MG63 (cell line): ENCODE data around the gene ASPHD1. TPM values are rescaled to one million over a fixed set of nuclear protein-coding genes. Genes with fewer than 3 reads are reported as not detected.
"Not testable (repeated sequence)": the region's sequence is repeated elsewhere in the genome, so short reads cannot be mapped to it uniquely, and the experiment has no call there.

ENCODE experiments used
- DNase-seq: peaks from one replicate; pipeline ENCODE4 v3.0.0-alpha.2; 2020
- H3K27me3 ChIP-seq: fragments of 250-450 bp; sonication (Bioruptor Pico); 2 replicates; pipeline ENCODE4 v1.5.1; 2020; ENCODE audit warnings: mild to moderate bottlenecking, moderate library complexity
- H3K36me3 ChIP-seq: fragments of 250-450 bp; sonication (Bioruptor Pico); 2 replicates; pipeline ENCODE4 v1.5.1; 2020; ENCODE audit warnings: mild to moderate bottlenecking, moderate library complexity
- H3K4me3 ChIP-seq: fragments of 250-450 bp; sonication (Bioruptor Pico); 2 replicates; pipeline ENCODE4 v1.5.1; 2020; ENCODE audit warnings: mild to moderate bottlenecking, moderate library complexity
- H3K9me3 ChIP-seq: fragments of 250-450 bp; sonication (Bioruptor Pico); 2 replicates; pipeline ENCODE4 v1.5.1; 2020; ENCODE audit warnings: mild to moderate bottlenecking, moderate library complexity
- total RNA-seq: library from RNA; depleted of rRNA; stranded (reverse); fragments of >200 nt; shearing (Covaris generic); gene quantifications from 2 replicates; pipeline ENCODE4 v1.2.3, GENCODE V29; 2014; ENCODE audit warnings: low replicate concordance

ASPHD1 gene
- total RNA-seq, 1 experiment from 2014 or later = 73.0 TPM

GRCh38 chr16:29873319-29873718 lies 27.0 kb upstream of the ASPHD1 start:
- Histone ChIP-seq H3K9me3 (no peaks in the 10 kb centered on the region), H3K36me3 (no peaks in the 10 kb centered on the region; the same call in 1 of the 2 replicates), H3K4me3 (no peak overlapping the region), H3K27me3 (no peaks in the 10 kb centered on the region)
- DNase-seq = no peak

- H3K9me3 ChIP-seq = no peaks in the 10 kb centered on the region
- no peaks in the 10 kb centered on the region for H3K27me3 ChIP-seq
- DNase-seq = no peak
- no peak overlapping the region for H3K4me3 ChIP-seq
- no peaks in the 10 kb centered on the region; the same call in none of the 2 replicates for H3K36me3 ChIP-seq
Observed at GRCh38 chr16:29875206-29875605, 25.1 kb upstream of the ASPHD1 start.

GRCh38 chr16:29876217-29876593 lies 24.1 kb upstream of the ASPHD1 start:
- no peaks in the 10 kb centered on the region; the same call in none of the 2 replicates for H3K36me3 ChIP-seq
- no peak overlapping the region for H3K4me3 ChIP-seq
- H3K27me3 ChIP-seq = no peaks in the 10 kb centered on the region
- no peak for DNase-seq
- H3K9me3 ChIP-seq = no peaks in the 10 kb centered on the region

GRCh38 chr16:29876594-29877249 lies 23.6 kb upstream of the ASPHD1 start:
- no peak for DNase-seq
- Histone ChIP-seq H3K4me3 (no peak overlapping the region), H3K9me3 (no peaks in the 10 kb centered on the region), H3K27me3 (no peaks in the 10 kb centered on the region), H3K36me3 (no peaks in the 10 kb centered on the region; the same call in none of the 2 replicates)

DNA sequence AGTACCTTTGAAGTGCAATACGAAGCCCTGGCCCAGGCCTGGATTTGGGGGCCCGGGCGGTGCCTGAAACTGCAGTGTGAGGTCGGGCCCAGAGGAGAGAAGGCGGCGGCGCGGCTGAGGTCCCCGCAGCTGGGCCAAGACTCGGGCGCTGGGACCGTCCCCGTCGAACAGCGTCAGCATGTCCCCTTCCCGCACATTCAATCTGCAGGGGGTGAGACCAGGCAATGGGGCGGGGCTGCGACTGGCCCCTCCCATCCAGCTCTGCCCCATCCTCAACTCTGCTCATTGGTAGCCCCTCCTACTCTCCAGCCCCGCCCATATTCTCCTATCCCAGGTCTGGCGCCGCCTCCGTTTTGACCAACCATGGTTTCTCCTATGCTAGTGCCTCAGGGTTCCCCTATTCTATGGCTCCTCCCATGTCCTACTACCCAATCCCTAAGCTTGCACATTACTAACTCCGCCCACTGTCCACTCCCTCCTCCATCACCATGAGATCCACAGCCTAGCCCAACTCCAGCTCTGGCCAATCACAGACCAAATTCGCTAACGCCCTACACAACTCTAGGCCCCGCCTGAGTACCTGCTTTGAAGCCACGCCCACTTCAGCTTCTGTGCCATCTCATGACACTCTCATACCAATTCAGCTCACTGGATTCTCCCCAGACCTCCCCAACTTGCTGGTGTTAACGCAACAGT lies 22.9 kb upstream of the ASPHD1 start:
- Histone ChIP-seq H3K4me3 (no peak overlapping the region), H3K36me3 (no peaks in the 10 kb centered on the region; the same call in 1 of the 2 replicates), H3K9me3 (no peaks in the 10 kb centered on the region), H3K27me3 (no peaks in the 10 kb centered on the region)
- DNase-seq = peak; percentile 32

- no peaks in the 10 kb centered on the region for H3K27me3 ChIP-seq
- H3K9me3 ChIP-seq = no peaks in the 10 kb centered on the region
- no peak for DNase-seq
- no peaks in the 10 kb centered on the region; the same call in 1 of the 2 replicates for H3K36me3 ChIP-seq
- no peak overlapping the region for H3K4me3 ChIP-seq
Observed at GRCh38 chr16:29878172-29878571, 22.1 kb upstream of the ASPHD1 start.

- Histone ChIP-seq H3K27me3 (no peaks in the 10 kb centered on the region), H3K4me3 (no peak overlapping the region), H3K9me3 (no peaks in the 10 kb centered on the region), H3K36me3 (no peaks in the 10 kb centered on the region; the same call in 1 of the 2 replicates)
- DNase-seq = no peak
Observed at GRCh38 chr16:29881050-29881449, 19.2 kb upstream of the ASPHD1 start.

DNA sequence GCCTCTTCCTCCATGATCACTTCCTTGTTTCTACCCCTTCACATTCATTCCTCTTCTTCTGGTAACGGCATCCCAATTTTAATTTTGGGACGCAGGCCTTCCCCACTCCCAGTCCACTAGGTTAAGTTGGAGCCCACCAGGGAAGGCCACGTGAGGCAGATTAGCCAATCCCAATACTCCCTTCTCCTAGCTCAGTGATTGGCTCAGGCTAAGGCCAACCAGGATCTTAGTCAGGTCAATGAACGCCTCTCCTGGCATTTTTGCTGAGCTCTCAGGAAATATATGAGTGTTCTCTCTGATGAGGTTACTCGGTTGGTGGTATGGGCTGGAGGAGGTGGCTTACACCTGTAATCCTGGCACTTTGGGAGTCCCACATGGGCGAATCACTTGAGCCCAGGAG lies 16.3 kb upstream of the ASPHD1 start:
- no peak for DNase-seq
- no peaks in the 10 kb centered on the region for H3K27me3 ChIP-seq
- H3K36me3 ChIP-seq = no peaks in the 10 kb centered on the region; the same call in 1 of the 2 replicates
- H3K4me3 ChIP-seq = no peak overlapping the region
- H3K9me3 ChIP-seq = no peaks in the 10 kb centered on the region

- not testable (repeated sequence) for H3K27me3 ChIP-seq, H3K9me3 ChIP-seq, H3K36me3 ChIP-seq, DNase-seq, H3K4me3 ChIP-seq
Observed at GRCh38 chr16:29889372-29889771, 10.9 kb upstream of the ASPHD1 start.

DNA sequence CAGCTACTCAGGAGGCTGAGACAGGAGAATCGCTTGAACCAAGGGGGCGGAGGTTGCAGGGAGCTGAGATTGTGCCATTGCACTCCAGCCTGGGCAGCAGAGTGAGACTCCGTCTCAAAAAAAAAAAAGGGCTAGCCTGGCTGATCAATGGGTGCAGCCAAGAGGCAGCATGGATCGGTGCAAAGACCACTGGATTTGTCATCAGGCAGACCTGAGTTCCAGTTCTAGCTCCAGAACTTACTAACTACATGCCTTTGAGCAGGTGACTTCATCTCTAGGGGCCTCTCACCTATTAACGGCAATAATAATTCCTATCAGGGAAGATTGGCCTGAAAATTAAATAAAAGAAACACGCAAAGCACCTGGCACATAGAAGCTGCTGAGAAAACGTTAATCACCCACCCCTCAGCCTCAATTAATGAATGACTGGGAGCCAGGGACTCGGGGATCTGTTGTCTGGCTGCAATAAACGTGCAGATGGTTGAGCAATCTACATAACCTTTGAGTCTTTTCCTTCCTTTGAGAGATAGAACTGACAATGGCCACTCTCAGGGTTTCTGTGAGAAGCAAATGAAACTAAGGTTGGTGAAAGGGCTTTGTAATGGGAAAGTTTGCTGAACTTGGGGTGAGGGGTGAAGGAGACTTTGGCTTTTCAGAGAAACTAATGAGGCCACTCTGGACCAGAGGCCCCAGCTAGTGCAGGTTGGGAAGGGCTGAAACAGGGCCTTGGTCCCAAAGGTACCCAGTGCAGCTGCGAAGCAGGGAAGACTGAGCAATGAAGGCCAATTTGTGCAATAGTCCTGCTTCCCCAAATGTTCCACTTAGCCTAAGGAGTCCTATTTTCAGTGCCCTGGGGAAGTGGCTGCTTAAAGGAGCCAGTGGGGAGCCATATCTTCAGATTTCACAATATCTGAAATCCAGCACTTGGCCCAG lies 8.5 kb upstream of the ASPHD1 start:
- DNase-seq = no peak
- Histone ChIP-seq H3K36me3 (0 out of 2 replicates have a peak, but pooled peaks cover 2% of the 10 kb centered on the region), H3K9me3 (no peaks in the 10 kb centered on the region), H3K27me3 (no peaks in the 10 kb centered on the region), H3K4me3 (no peak overlapping the region)

- Histone ChIP-seq H3K36me3 (0 out of 2 replicates have a peak, but pooled peaks cover 2% of the 10 kb centered on the region), H3K9me3 (no peaks in the 10 kb centered on the region), H3K27me3 (no peaks in the 10 kb centered on the region), H3K4me3 (no peak overlapping the region)
- DNase-seq = no peak
Observed at GRCh38 chr16:29892458-29892813, 7.9 kb upstream of the ASPHD1 start.

GRCh38 chr16:29893553-29893952 lies 6.7 kb upstream of the ASPHD1 start:
- DNase-seq = no peak
- H3K36me3 ChIP-seq = 0 out of 2 replicates have a peak, but pooled peaks cover 2% of the 10 kb centered on the region
- no peak overlapping the region for H3K4me3 ChIP-seq
- no peaks in the 10 kb centered on the region for H3K9me3 ChIP-seq
- no peaks in the 10 kb centered on the region for H3K27me3 ChIP-seq

DNA sequence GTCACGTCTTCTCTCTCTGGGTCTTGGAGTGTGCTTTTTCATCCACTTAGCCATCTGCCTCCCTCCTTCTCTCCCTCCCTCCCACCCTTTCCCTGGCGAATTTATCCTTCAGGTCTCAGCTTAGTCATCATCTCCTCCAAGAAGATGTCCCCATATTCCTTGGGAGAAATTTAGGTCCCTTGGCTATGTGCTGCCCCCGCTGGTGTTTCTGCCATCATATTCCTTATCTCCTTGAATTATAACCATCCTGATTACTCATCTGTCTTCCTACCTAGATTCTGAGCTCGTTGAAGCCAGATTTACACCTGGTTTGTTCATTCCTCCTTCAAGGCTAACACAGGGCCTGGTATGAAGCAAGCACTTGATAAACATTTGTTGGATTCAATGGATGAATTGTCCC lies 5.9 kb upstream of the ASPHD1 start:
- no peak for DNase-seq
- H3K4me3 ChIP-seq = no peak overlapping the region
- H3K27me3 ChIP-seq = no peaks in the 10 kb centered on the region
- no peaks in the 10 kb centered on the region for H3K9me3 ChIP-seq
- H3K36me3 ChIP-seq = 0 out of 2 replicates have a peak, but pooled peaks cover 2% of the 10 kb centered on the region

DNA sequence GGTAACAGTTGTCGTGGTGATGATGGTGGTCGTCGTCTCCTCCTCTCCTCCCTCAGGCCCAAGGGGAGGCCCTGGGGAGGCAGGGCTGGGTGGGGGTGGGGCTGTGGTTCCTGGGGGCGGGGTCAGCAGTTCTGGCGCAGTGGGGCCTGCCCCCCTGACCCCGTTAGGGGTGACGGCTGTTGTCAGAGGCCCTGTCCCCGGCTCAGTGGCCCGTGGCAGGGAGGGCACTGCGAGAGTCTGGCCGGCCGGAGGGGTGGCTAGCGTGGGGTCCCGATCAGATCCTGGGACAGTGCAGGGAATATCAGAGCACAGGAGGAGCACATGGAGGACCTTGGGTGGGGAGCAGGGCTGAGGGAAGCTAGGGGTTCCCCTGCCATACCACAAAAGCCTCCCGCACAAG lies 3.4 kb upstream of the ASPHD1 start:
- Histone ChIP-seq H3K27me3 (no peaks in the 10 kb centered on the region), H3K36me3 (peaks cover 4% of the 10 kb centered on the region; the same call in 1 of the 2 replicates), H3K4me3 (no peak overlapping the region), H3K9me3 (no peaks in the 10 kb centered on the region)
- no peak for DNase-seq

DNA sequence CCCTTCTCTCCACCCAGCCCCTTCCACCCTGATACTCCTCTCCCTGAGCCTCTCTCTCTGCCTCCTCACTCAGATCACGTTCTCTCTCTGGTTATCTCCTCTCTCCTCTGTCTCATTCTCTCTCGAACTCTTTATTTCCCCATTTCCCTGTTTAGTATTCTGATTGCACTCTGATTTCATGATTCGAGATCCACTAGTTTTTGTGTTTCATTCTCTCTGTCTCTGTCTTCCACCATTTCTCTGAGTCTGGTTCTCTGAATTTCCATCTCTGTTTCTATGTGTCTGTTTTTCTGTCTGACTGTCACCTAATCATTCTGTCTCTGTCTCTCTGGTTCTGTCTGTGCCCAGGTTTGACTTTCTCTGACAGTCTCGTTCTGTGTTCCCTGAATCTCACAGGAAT lies 3.0 kb upstream of the ASPHD1 start:
- no peaks in the 10 kb centered on the region for H3K9me3 ChIP-seq
- H3K4me3 ChIP-seq = no peak overlapping the region
- DNase-seq = no peak
- peaks cover 7% of the 10 kb centered on the region; the same call in 1 of the 2 replicates for H3K36me3 ChIP-seq
- H3K27me3 ChIP-seq = no peaks in the 10 kb centered on the region

GRCh38 chr16:29898135-29898803 lies 2.0 kb upstream of the ASPHD1 start:
- H3K36me3 ChIP-seq = peaks cover 10% of the 10 kb centered on the region
- DNase-seq = no peak
- peak overlapping the region; percentile 95 for H3K4me3 ChIP-seq
- H3K27me3 ChIP-seq = no peaks in the 10 kb centered on the region
- H3K9me3 ChIP-seq = no peaks in the 10 kb centered on the region
